Tibial nerve (tissue), 4 donors: Measurements from ENCODE around the gene MXD4. TPM values are rescaled to one million over a fixed set of nuclear protein-coding genes. Genes with fewer than 3 reads are reported as not detected.
A peak's percentile ranks its signal among the peaks of the same experiment; 100 is the strongest.

Experiments used
- DNase-seq, 2 donors: peaks; one replicate each; pipeline ENCODE4 v3.0.0-alpha.2; 2019; ENCODE audit warnings: low spot score in 2 of 2
- H3K27ac ChIP-seq, 4 donors: fragments of 200-600 bp; sonication (generic) in 3 of 4; one replicate each; pipeline ENCODE4 v1.5.1; 2017 to 2019; ENCODE audit warnings: mild to moderate bottlenecking in 1 of 4
- H3K27me3 ChIP-seq, 2 donors: fragments of 200-600 bp; sonication (generic) in 1 of 2; one replicate each; pipeline versions ENCODE4 v1.5.1 to v1.6.0; 2017 to 2019
- H3K36me3 ChIP-seq, 3 donors: fragments of 200-600 bp; sonication (generic); one replicate each; pipeline ENCODE4 v1.5.1; 2018 to 2019
- H3K4me1 ChIP-seq, 4 donors: fragments of 200-600 bp; sonication (generic) in 3 of 4; one replicate each; pipeline ENCODE4 v1.5.1; 2017 to 2019
- H3K4me3 ChIP-seq, 4 donors: fragments of 200-600 bp; sonication (generic) in 3 of 4; one replicate each; pipeline ENCODE4 v1.5.1; 2017 to 2019; ENCODE audit warnings: mild to moderate bottlenecking in 1 of 4, moderate library complexity in 1 of 4
- H3K9me3 ChIP-seq, 4 donors: fragments of 200-600 bp; sonication (generic) in 3 of 4; one replicate each; pipeline ENCODE4 v1.5.1; 2017 to 2019
- EP300 ChIP-seq, 2 donors: sonication (generic); formaldehyde crosslinking; IDR thresholded peaks; one replicate each; pipeline ENCODE4 v1.6.1; 2017; ENCODE audit warnings: antibody characterized with exemption in 2 of 2, mild to moderate bottlenecking in 1 of 2
- POLR2A ChIP-seq, 2 donors: fragments of 450-650 bp; IDR thresholded peaks; one replicate each; pipeline ENCODE4 v1.6.1; 2017; ENCODE audit warnings: antibody characterized with exemption in 2 of 2, mild to moderate bottlenecking in 2 of 2, moderate library complexity in 2 of 2
- WGBS, 2 donors: methylation state at CpG; one replicate each; pipeline ENCODE4 v1.1.5; 2018; 5-methylcytosine and 5-hydroxymethylcytosine counted together
- total RNA-seq, 4 donors: library from RNA; depleted of rRNA; stranded (reverse); fragments of >200 nt; gene quantifications; one replicate each; pipeline ENCODE4 v1.1.0, GENCODE V29; 2016
- TF ChIP-seq, protein P1 (sequence below), 5 experiments: fragments of 200-600 bp in 3 of 5; fragments of 450-650 bp in 2 of 5; sonication (generic) in 3 of 5; IDR thresholded peaks; one replicate each; pipeline ENCODE4 v1.5.1; 2016 to 2019; ENCODE audit warnings: antibody characterized with exemption in 5 of 5, mild to moderate bottlenecking in 3 of 5, moderate library complexity in 2 of 5

MXD4 gene, protein sequence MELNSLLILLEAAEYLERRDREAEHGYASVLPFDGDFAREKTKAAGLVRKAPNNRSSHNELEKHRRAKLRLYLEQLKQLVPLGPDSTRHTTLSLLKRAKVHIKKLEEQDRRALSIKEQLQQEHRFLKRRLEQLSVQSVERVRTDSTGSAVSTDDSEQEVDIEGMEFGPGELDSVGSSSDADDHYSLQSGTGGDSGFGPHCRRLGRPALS
- 10 to 100 TPM; 62.4 to 77.1 (median 62.9) TPM for total RNA-seq

DNA sequence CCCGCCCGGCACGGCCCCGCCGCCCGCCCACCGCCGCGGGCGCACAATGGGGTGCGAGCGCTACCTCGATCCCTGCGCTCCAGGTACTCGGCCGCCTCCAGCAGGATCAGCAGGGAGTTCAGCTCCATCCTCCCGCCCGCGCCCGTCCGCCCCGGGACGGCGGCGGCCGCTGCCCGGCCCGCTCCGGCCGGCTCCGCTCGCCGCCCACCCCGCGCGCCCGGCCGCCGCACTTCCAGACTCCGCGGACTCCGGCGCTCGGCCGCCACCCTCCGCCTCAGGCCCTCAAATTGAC lies at the start of gene MXD4:
Gene MXD4 (minus strand): TSS at position 257 of the 292 bp plus-strand sequence. CDS start 129 bp downstream, at position 128.
- 0 to 1% methylated on average over 21 to 34 of the region's 46 CpGs for WGBS, 2 donors
- H3K27ac ChIP-seq: peak within 1 kb of the TSS; percentile 90 to 98 (median 96)
- no peaks in the 10 kb centered on the region for H3K27me3 ChIP-seq
- H3K4me1 ChIP-seq: peaks cover 0 to 83% (median 65%) of the 10 kb centered on the region in 4 donors
- TF ChIP-seq POLR2A (IDR thresholded peaks at IDR 0.05) (peak in 1 of 2 donors; percentile 51), EP300 (IDR thresholded peaks at IDR 0.05) (no peak)
- DNase-seq: no peak
- peaks cover 0 to 12% (median 0%) of the 10 kb centered on the region in 3 donors for H3K36me3 ChIP-seq
- H3K9me3 ChIP-seq: no peaks in the 10 kb centered on the region
- peak within 1 kb of the TSS; percentile 76 to 99 (median 88) for H3K4me3 ChIP-seq

DNA sequence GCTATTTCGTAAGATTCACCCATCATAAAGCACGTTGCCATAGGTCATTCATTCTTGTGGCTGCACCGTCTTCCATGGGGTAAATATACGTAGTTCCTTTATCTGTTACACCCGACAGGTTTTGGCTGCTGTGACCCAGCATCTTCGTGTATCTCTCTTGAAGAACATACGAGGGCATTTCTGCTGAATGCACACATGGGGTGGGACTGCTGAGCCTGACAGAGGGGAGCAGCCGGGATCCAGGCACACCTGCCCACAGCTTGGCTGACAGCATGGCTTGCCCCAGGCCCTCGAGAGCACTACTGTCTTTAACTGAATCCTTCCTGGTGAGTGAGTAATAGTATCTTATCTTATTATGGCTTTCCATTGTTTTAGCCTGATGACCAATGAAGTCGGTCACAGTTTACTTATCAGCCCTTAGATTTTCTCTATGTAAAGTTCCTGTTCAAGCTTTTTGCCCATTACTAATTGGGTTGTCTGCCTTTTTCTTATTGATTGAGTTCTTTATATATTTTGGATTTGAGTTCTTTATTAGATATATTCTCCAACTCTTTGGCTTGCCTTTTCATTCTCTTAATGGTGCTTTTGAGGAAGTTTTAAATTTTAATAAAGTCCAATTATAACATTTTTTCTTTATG lies 45.0 kb upstream of the MXD4 start:
- no peaks in the 10 kb centered on the region for H3K27me3 ChIP-seq
- H3K27ac ChIP-seq: no peak overlapping the region
- no peaks in the 10 kb centered on the region for H3K4me1 ChIP-seq
- peaks cover 0 to 60% (median 4%) of the 10 kb centered on the region in 4 donors for H3K9me3 ChIP-seq
- DNase-seq: no peak
- H3K36me3 ChIP-seq: peaks cover 0 to 63% (median 0%) of the 10 kb centered on the region in 3 donors
- 92% methylated on average over 10 of the region's 10 CpGs for WGBS, 2 donors
- no peak overlapping the region for H3K4me3 ChIP-seq
- TF ChIP-seq EP300 (IDR thresholded peaks at IDR 0.05) (no peak), POLR2A (IDR thresholded peaks at IDR 0.05) (no peak)
- TF ChIP-seq, protein P1, sequence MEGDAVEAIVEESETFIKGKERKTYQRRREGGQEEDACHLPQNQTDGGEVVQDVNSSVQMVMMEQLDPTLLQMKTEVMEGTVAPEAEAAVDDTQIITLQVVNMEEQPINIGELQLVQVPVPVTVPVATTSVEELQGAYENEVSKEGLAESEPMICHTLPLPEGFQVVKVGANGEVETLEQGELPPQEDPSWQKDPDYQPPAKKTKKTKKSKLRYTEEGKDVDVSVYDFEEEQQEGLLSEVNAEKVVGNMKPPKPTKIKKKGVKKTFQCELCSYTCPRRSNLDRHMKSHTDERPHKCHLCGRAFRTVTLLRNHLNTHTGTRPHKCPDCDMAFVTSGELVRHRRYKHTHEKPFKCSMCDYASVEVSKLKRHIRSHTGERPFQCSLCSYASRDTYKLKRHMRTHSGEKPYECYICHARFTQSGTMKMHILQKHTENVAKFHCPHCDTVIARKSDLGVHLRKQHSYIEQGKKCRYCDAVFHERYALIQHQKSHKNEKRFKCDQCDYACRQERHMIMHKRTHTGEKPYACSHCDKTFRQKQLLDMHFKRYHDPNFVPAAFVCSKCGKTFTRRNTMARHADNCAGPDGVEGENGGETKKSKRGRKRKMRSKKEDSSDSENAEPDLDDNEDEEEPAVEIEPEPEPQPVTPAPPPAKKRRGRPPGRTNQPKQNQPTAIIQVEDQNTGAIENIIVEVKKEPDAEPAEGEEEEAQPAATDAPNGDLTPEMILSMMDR (IDR thresholded peaks at IDR 0.05): no peak

DNA sequence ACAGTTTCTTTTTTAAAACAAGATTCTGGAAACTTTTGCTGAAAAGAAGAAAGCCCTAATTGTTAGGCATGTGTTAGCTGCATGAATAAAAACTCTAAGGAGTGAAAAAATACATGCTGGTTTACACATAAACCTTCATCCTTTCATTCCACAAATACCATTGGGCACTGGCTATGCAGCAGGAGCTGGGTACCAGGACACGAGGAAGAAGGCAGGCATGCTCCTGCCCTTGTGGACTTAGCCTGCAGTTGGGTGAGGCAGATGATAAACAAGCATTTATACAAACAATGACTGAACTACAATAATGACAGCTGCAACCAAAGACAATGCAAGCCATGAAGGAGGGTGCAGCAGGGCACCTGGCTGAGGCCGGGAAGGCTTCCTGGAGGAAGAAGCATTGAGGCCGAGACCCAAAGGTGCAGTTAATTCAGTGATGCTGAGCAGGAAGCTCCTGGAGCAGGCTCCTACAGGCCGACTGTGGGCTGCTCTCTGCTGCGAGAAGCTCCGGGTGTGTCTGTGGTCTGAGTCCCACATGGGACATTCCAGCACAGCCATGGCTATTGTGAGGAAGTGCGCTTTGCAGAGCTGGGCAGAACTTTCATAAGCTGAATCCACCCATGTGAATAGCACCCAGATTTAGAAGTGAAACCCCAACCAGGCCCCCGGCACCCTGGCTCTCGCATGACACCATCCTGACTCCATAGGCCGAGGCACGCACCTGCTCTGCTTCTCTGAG lies 44.0 kb upstream of the MXD4 start:
- TF ChIP-seq POLR2A (IDR thresholded peaks at IDR 0.05): no peak
- no peak for TF ChIP-seq EP300 (IDR thresholded peaks at IDR 0.05)
- TF ChIP-seq, protein P1 (IDR thresholded peaks at IDR 0.05): no peak
- Histone ChIP-seq H3K36me3 (peaks cover 0 to 62% (median 0%) of the 10 kb centered on the region in 3 donors), H3K4me3 (no peak overlapping the region), H3K9me3 (peaks cover 0 to 50% (median 1%) of the 10 kb centered on the region in 4 donors), H3K27me3 (no peaks in the 10 kb centered on the region), H3K27ac (no peak overlapping the region), H3K4me1 (no peaks in the 10 kb centered on the region)
- DNase-seq: no peak
- 64 to 83% methylated on average over 11 of the region's 11 CpGs for WGBS, 2 donors

DNA sequence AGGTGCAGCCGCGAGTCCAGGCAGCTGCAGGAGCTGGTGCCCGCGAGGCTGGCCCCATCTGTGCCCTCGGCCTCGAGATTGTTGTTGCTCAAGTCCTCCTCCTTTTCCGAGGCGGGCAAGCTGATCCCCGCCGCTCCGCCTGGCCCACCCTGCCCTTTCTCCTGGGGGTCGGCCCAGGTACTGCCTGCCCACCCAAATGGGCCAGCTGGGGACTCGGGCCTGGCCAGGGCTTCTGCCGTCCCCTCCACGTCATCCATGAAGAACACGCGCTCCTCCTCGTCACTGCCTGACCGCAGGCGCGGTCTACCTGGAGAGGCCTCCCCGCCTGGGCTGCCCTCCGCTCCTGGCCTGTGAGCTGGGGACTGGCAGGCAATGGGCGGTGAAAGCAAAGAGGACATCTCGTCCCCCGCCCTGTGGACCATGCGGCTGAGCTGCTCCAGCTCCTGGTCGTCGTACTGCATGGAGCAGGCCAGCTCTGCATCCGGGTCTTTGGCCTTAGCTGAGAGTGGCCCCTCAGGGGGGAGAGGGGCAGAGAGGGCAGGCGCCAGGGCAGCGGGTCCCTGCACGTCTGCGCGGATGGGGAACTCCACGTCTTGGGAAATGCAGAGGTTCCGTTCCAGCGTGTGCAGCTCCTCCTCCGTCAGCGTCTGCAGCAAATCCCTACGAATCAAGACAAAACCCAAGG lies 43.1 kb upstream of the MXD4 start:
- 86 to 90% methylated on average over 27 to 40 of the region's 41 CpGs for WGBS, 2 donors
- DNase-seq: no peak
- Histone ChIP-seq H3K9me3 (peaks cover 0 to 41% (median 0%) of the 10 kb centered on the region in 4 donors), H3K36me3 (peaks cover 0 to 53% (median 0%) of the 10 kb centered on the region in 3 donors), H3K4me1 (no peaks in the 10 kb centered on the region), H3K27ac (no peak overlapping the region), H3K27me3 (no peaks in the 10 kb centered on the region), H3K4me3 (no peak overlapping the region)
- TF ChIP-seq, protein P1 (IDR thresholded peaks at IDR 0.05): no peak
- TF ChIP-seq POLR2A (IDR thresholded peaks at IDR 0.05) (no peak), EP300 (IDR thresholded peaks at IDR 0.05) (no peak)

DNA sequence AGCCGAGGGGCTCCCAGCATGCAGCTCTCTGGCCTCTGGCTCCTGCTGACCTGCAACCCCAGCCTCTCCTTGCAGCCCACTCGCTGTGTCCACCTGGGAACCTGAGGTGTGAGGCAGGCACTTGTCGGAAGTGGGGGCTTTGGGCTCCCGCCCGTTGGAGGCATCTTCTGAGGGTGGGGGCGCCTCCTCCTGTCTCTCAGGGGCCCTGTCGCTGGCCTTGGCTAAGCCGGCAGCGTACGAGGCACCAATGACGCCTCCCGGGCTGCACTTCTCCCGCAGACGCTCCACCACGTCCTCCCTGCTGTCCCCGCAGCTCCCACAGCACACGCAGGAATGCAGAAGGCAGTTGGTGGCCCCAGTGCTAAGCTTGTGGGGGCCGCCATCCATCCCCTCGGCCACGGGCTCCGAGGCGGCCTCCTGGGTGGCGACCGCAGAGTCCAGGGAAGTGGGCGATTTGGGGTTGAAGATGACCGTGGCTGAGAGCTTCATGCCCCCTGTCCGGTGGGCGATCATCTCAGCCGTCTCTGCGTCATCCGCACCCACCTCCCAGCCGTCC lies 42.5 kb upstream of the MXD4 start:
- no peak overlapping the region for H3K4me3 ChIP-seq
- no peaks in the 10 kb centered on the region for H3K27me3 ChIP-seq
- no peak for DNase-seq
- peaks cover 0 to 50% (median 0%) of the 10 kb centered on the region in 3 donors for H3K36me3 ChIP-seq
- peaks cover 0 to 36% (median 0%) of the 10 kb centered on the region in 4 donors for H3K9me3 ChIP-seq
- WGBS, 2 donors: 88 to 90% methylated on average over 22 to 26 of the region's 32 CpGs
- TF ChIP-seq, protein P1 (IDR thresholded peaks at IDR 0.05): no peak
- TF ChIP-seq POLR2A (IDR thresholded peaks at IDR 0.05): no peak
- no peak for TF ChIP-seq EP300 (IDR thresholded peaks at IDR 0.05)
- no peaks in the 10 kb centered on the region for H3K4me1 ChIP-seq
- no peak overlapping the region for H3K27ac ChIP-seq
